Activated CD4-positive, alpha-beta T cell treated with anti-CD3 and anti-CD28 coated beads, Interleukin-2, amount 50 U/mL, for 1 hour (primary cell): ENCODE data around the gene COL5A3.
"Not testable (repeated sequence)": the region's sequence is repeated elsewhere in the genome, so short reads cannot be mapped to it uniquely, and the experiment has no call there.

ENCODE experiments used
- DNase-seq: peaks from one replicate; pipeline ENCODE4 v3.0.0-alpha.2; 2020

Gene COL5A3

DNA sequence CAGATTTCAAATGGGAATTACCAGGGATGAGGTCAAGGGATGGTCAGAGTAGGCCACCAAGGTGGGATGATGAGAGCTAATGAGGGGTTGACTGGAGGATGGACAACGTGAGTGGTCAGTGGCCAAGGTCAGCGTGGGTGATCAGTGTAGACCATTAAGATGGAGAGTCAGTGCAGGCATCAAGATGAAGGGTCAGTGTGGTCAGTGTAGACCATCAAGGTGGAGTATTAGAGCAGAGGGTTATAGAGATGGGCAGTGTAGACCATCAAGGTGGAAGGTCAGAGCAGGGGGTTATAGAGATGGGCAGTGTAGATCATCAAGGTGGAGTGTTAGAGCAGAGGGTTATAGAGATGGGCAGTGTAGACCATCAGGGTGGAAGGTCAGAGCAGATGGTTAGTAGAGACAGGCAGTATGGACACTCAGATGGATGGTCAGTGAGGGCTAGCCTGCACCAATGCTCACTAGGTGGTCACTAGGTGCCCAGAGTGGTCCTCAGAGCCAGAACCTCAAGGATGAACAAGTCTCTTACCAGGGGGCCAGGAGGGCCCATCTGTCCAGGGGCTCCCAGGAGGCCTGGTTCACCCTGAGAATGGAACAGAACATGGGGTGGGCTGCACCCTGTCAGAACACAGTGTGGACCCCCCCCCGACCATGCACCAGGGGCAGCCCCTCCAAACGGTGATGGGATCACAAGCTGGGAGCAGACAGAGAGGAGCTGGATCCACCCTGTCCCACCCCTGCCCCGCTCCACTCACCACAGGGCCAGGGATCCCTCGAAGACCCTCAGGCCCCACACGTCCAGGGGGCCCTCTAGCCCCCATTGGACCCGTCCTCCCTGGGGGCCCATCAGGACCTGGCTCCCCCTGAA lies 41.2 kb downstream of the COL5A3 start:
- no peak for DNase-seq

DNA sequence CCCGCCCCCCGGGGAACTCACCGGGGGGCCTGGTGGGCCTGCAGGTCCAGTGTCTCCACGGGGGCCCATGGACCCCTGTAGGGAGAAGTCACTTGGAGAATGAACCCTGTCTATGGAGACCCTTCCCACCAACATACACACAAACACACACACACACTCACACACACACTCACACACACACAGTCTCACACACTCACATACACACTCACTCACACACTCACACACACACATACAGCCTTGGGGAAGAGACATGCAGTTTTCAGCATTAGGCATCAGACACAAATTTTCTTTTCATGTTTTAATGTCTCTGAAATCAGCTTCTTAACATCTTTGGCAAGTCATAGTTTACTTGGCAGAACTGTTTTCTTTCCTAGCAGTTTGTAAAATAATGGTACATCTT lies 43.0 kb downstream of the COL5A3 start:
- no peak for DNase-seq

DNA sequence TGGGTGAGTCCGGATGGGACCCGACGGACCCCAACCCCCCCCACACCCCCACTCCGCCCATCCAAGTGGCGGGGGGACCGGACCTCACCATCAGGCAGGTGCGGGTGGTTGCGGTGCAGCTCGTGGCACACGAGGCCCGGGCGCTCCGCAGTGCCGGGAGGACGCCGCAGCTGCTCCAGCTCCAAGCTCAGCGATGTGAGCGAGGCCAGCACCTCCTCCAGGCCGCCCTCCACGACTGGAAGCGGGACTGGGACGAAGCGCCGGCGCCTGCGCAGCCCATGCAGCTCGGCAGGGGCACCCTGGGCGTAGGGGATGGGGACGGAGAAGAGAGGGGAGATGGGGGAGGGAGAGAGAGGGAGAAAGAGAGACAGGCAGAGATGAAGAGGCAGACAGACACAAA lies 43.9 kb downstream of the COL5A3 start:
- DNase-seq: no peak

DNA sequence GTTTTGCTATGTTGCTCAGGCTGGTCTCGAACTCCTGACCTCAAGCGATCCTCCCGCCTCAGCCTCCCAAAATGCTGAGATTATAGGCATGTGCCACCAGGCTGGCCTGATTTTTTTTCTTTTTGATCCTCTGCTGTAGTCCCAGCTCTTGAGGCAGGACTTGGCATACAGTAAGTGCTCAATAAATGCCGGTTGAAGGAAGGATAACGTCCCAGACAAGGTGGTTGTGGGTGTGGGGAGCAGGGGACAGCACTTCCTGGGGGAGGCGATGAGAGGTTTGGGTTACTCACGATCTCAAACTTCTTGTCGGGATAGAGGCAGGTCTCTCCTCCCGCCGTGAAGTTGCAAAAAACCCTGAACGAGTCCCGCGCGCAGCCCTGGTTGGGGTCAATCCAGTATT lies 44.3 kb downstream of the COL5A3 start:
- DNase-seq: no peak

DNA sequence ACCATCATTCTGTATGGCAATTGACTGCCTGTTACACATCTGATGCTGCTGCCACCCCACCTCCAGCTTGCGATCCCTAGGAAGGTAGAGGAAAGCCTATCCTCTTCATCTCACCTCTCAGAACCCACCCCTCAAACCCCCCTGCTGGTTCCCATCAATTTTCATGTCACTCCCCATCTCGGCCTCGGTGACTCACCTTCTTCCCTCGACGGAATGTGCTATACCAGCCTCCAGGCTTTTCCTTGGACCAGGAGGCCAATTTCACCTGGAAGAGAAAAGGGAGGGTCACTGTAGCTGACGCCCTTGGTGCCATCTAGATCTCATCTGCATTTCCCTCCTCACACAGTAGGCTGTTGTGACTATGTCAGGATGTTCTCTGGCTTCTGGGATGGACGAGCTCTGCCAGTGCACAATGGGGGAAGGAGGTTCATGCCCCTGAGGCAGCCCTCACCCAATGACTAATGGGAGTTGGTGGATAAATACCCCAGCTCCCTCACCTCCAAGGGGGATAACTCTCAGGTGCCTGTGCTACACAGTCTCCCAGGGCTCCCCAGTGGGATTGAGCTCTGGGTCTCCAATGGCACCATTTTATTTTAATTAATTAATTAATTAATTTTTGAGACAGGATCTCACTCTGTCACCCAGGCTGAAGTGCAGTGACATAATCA lies 47.5 kb downstream of the COL5A3 start:
- DNase-seq: no peak

DNA sequence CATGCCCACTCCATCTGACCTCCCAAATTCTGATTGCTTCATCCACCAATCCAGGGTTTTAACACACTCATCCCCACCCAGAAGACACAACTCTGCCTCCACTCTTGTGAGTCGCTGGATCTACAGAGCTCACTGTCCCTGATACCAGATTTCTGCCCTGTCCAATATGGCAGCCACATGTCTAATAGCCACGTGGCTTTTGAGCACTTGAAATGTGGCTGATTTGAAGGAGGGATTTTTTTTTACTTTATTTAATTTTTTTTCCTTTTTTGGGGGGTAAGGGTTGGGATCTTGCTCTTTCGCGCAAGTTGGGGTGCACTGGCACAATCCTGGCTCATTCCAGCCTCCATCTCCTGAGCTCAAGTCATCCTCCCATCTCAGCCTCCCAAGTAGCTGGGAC lies 49.2 kb downstream of the COL5A3 start:
- DNase-seq: no peak

DNA sequence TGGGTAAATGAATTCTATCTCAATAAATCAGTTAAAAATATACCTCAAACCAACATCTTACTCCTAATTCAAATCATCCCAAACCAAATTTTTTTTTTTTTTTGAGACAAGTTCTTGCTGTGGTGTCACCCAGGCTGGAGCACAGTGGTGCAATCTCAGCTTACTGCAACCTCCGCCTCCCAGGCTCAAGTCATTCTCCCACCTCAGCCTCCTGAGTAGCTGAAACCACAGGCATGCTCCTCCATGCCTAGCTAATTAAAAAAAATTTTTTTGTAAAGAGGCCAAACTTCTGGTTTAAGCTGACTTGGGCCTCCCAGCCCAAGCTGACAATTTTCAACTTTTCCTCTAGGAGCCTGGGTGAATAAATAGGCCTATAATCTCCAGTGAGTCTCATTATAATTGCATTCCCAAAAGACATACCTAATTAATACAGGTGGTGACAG lies 51.9 kb downstream of the COL5A3 start:
- no peak for DNase-seq

DNA sequence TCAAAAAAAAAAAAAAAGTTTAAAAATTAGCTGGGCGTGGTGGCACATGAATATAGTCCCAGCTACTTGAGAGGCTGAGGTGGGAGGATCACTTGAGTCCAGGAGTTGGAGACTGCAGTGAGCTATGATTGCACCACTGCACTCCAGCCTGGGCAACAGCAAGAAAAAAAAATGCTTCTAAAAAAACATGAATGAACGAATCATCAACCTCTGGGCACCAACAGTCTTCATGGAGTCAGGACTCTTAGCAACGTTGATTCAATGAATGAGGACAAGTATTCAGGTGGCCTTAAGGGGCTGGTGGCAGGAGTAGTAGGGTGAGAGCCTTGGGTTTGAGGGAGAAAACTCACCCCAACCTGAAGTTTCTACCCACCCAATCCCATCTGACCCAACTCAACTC lies 53.3 kb downstream of the COL5A3 start:
- no peak for DNase-seq

DNA sequence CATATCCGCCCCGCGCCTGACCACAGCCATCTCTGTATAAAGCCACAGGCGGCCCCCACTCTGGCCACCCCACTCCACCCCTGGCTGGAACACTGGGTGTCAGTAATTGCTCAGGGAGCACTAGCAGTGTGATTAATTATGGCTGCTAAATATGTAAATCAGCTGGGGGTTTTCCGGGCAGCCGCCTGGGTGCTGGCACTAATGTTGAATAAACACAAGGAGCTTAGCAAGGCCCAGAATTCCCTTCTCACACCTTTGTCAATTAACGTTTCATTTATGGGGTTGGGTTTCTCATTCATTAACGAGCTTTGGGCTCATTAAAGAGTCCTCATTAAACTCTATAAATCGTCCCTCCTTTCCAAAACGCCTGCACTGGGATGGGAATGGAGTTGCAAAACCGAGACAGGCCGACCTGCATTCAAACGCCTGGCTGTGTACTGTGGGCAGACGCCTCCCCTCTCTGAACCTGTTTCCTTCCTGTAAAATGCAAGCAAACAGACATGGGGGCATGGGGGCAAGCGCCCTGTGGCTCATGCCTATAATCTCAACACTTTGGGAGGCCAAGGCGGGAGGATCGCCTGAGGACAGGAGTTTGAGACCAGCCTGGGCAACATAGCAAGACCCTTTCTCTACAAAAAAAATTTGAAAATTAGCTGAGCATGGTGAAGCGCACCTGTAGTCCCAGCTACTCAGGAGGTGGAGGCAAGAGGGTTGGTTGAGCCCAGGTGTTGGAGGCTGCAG lies 56.3 kb downstream of the COL5A3 start:
- DNase-seq: no peak

DNA sequence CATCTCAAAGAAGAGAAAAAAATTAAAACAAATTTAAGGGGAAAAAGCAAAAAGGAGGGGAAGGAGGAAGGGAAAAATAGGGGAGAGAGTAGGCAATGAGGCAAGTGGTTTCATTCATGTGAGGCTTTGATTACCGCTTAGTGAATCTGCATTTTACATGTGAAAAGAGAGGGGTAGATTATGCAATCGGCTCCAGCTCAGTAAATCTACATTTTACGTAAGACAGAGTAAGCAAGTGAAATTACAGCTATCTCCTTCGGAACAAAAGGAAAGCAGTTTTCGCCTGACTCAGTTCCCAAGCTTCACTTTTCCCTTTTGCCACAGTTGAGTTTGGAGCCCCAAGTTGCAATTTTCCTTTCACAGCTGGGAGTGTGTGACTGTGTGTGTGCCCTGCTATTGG lies 58.0 kb downstream of the COL5A3 start:
- DNase-seq: no peak

DNA sequence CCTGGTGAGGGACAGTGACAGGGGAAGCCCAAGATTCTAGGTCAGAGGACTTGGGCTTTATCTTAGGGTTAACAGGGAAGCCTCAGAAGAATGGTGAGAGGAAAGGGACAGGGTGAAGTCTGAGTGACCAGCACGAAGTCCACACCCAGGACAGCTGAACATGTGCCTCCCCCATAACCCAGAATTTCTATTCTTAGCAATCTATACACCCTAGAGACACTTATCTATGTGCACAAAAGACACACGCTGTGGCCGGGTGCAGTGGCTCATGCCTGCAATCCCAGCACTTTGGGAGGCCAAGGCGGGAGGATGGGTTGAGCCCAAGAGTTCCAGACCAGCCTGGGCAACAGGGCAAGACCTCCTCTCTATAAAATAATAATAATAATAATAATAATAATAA lies 62.9 kb downstream of the COL5A3 start:
- no peak for DNase-seq

DNA sequence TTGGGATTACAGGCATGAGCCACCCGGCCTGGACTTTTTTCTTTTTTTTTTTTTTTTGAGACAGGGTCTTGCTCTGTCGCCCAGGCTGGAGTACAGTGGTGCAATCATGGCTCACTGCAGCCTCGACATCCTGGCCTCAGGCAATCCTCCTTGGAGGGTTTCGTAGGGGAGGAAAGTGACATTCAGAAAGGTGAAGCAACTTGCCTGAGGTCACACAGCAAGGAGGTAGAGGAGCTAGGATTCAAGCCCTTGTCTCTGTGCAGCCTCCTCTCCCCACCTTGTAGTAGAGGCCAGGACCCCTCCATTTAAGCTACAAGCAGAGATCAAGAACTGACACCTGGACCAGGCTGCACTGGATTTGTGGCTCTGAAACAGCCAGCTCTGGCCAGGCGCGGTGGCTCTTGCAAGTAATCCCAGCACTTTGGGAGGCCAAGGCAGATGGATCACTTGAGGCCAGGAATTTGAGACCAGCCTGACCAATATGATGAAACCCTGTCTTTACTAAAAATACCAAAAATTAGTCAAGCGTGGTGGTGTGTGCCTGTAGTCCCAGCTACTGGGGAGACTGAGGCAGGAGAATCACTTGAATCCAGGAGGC lies 63.7 kb downstream of the COL5A3 start:
- DNase-seq: not testable (repeated sequence)

DNA sequence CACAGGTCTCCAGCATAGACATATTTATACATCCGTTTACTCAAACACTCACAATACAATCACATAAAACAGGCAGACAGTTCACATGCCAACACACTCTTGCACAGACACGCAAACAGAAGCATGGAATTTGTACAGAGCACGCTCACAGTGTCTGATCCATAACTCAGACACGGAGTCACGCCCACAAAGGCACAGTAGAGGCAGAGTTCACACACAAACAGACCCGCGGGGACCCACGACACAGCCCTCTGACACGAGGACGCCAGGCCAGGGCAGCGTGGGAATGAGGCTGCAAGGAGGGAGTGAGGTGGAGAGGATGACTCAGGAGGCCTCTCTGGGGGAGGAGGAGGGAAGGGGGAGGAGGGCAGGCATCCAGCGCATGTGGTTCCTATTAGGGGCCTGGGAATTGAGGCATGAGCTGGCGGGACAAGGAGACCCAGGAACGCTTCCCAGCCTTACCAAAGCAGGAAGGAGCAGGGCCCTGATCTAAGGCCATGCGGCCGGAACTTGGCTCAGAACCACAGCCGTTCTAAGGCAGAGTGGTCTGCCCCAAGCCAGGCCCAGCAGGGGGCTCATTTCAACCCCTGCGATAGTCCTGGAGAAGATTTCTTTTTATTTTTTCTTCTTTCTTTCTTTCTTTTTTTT lies 64.9 kb downstream of the COL5A3 start:
- no peak for DNase-seq

DNA sequence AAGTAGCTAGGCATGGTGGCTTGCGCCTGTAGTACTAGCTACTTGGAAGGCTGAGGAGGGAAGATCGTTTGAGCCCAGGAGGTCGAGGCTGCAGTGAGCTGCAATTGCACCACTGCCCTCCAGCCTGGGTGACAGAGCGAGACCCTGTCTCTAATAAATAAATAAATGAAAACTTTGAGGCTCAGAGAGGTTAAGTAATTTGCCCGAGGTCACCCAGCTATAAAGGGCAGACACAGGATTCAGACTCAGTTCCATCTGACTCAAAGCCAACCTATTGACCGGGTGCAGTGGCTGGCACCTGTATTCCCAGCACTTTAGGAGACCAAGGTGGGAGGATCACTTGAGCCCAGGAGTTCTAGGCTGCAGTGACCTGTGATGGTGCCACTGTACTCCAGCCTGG lies 66.6 kb downstream of the COL5A3 start:
- no peak for DNase-seq

DNA sequence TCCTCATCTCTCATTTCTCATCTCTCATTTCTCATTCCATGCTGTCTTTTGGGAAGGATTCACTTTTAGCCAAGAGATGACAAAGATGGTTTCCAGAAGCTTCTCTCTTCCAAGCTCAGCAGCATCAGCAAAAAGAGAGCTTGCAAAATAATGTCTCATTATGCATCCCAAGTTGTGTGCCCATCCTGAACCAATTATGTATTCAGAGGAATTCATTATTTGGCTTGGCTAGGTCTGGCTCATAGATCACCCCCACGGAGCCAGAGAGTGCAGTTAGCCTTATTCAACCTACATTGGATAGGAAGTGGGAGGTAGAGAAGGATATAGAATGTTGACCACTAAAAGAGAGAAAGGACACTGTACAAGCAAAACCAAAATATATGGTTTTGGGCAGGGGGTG lies 68.6 kb downstream of the COL5A3 start:
- DNase-seq: no peak

DNA sequence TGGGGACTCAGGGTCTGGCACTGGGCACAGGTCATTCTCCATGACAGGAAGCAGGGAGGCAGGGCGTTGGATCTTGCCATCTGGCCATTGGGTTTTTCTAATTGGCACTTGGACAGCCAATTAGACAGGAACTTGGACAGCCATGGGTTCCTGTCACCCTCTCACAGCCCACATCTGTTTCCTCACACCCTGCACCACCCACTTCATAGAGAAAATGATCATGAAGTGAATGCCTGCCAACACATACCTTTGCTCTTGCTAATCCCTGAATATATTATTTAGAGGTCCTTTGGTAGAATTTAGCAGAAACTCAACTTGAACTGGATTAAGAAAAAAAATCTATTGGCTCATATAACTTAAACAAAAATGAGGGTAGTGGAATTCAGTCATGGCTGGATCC lies 69.1 kb downstream of the COL5A3 start:
- no peak for DNase-seq

DNA sequence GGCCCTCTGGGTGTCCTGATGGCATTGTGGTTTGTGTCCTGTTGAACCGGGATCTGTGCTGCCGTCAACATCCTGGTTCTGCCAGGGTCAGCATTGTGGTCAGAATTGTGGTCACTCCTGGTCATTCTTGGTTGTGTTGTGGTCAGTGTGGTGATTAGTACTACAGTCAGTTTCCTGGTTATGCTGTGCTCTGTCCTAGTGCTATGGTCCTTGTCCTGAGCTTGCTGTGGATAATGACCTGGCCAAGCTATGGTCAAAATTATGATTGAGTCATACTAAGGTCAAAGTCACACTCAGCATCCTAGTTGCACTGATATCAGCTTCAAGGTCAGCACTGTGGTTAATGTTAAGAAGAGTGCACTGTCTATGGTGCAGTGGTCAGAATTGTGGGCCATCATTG lies 69.5 kb downstream of the COL5A3 start:
- DNase-seq: no peak

DNA sequence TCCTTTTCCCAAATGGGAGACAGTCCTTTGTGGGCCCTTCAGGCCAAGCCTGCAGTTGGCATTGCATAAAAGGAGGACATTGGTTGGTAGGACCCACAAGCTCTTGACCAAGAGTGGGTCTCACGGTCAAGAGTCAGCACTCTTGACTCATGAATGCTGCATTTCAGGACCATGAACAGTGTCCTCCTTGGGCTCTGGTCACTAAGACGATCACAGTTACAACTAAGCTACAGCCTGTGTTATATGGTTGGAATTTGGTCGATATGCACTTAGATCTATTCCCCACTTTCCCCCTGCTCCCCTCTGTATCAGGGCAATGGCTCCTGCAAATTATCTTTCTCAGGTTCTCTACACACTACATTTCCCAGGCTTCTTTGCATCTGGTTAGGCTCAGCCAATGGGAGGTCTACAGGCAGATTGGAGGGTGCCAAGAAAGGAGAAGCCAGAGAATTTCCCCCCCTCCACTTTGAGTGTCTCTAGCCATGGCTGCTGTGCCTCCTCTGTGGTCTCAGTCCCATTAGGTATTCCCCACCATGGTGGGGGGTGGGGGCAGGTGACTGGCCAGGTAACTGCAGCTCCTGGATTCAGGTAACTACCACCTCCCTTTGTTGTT lies 70.9 kb downstream of the COL5A3 start:
- DNase-seq: no peak

DNA sequence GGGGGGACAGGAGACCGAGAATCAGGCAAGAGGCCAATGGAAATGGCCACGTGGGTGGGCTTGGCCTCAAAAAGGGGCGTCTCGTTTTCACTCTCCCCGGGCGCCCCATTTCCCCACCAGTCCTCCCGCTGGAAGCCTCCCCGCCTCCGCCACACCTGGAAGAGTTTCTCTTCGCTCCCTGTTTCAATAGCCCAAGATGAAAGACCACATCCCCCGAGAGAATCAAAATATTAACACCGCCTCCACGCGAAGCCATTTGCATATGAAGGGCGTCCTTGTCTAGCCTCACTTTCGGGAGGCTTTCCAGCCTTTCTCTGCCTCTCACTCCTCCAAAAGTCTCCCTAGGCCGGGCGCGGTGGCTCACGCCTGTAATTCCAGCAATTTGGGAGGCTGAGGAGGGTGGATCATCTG lies 73.3 kb downstream of the COL5A3 start:
- no peak for DNase-seq

DNA sequence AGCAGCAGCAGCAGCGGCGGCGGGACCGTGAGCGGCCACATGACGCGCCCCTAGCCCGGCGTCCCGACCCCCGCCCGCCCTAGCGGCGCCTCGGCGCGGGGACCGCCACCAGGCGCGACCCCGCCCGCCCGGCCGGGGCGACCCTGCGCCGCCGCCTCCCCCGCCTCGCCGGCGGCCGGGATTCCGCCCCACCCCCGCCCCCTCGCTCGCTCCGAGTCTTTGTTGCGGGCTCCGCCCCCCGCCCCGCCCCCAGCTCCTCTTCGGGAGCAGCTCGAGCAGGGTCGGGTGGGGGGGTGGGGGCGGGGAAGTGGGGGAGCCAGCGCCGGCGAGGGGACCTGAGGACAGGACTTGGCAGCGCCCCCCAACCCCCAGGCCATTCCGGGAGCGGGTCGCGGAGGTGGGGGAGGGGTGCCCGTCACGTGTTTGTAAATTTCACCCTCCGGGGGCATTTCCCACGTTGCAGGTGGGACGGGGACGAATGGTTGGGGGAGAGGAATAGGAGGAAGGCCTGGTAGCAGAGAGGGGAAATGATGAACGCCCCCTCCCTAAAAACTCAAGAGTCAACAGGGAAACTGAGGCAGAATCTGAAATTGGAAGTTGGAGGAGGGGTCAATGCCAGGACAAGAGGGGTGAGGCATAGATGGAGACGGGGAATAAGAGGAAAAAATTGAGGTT lies 73.8 kb downstream of the COL5A3 start, which contains the start of gene OLFM2:
Gene OLFM2, minus strand, starts transcription at position 190 of the 675 bp plus-strand sequence. Its CDS starts 149 bp downstream, at position 41.
- no peak for DNase-seq

DNA sequence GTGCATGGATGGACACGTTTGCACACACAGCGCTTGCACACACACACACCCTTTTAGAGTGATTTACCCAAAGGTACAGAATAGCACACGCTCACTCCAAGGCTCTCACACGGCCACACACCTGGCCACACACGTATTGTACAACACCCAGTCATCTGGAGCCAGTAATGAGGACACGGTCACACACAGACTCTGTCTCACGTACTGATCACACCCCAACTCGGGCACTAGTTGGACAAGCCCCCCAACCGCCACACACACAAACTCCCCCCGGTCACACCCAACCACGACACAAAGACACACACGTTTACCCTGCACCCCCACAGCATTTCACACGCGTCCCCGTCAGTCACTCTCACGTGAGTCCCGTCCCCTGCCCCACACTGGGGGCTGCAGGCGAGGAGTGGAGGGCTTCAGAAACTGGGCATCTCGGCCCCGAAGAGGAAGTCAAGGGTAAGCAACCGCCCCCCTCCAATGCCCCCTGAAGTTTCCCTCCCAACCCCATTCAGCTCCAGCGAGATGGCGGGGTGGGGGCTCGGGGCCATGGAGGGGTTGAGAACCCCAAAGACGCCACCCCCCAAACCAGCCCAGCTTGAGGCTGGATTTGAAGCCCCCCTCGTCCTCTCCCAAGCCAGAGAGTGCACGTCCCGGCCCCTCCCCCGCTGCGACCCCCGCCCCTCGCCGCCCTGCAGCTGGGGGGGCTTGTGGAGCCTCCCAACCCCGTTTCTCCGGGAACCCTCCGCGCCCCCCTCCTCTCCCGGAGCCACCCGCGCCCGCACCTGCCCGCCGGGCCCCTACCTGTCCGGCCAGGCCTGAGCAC lies 74.6 kb downstream of the COL5A3 start:
- DNase-seq: no peak
